ENCODE data around the gene VHLL. TPM values are rescaled to one million over a fixed set of nuclear protein-coding genes. Genes with fewer than 3 reads are reported as not detected.

The VHLL gene
- total and polyA plus RNA-seq, 2 of the 13 experiments (the other 11 are each of a cell fraction or from before 2014, with no cell fraction given), result 0.24 TPM; not detected in 1

DNA sequence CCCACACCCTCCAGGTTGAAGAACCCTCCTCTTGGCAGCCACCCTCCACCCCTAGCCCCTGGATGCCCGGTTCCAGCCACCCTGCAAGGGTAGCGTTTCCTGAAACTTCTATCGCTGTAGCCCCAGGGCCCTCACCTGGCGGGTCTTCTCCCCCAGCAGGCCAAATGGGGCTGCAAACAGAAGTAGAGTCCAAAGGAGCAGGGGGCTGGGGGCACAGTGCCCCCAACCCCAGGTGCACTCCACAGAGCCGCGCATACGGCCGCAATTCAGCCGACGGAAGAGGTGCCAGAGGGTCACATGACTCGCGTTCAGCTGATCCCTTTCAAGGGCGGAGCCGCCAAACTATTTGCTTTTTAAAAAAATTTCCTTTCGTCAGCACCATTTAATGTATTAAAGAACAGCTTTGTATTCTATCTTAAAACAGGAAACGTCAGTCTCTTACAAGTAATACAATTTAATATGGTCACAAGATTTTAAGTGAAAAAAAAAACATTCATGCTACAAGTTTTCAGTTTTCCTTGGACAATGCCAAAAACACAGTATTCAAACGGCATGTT lies 3.6 kb downstream of the VHLL start, which contains the start of gene GLMP (continued):
- TF ChIP-seq, protein P1, sequence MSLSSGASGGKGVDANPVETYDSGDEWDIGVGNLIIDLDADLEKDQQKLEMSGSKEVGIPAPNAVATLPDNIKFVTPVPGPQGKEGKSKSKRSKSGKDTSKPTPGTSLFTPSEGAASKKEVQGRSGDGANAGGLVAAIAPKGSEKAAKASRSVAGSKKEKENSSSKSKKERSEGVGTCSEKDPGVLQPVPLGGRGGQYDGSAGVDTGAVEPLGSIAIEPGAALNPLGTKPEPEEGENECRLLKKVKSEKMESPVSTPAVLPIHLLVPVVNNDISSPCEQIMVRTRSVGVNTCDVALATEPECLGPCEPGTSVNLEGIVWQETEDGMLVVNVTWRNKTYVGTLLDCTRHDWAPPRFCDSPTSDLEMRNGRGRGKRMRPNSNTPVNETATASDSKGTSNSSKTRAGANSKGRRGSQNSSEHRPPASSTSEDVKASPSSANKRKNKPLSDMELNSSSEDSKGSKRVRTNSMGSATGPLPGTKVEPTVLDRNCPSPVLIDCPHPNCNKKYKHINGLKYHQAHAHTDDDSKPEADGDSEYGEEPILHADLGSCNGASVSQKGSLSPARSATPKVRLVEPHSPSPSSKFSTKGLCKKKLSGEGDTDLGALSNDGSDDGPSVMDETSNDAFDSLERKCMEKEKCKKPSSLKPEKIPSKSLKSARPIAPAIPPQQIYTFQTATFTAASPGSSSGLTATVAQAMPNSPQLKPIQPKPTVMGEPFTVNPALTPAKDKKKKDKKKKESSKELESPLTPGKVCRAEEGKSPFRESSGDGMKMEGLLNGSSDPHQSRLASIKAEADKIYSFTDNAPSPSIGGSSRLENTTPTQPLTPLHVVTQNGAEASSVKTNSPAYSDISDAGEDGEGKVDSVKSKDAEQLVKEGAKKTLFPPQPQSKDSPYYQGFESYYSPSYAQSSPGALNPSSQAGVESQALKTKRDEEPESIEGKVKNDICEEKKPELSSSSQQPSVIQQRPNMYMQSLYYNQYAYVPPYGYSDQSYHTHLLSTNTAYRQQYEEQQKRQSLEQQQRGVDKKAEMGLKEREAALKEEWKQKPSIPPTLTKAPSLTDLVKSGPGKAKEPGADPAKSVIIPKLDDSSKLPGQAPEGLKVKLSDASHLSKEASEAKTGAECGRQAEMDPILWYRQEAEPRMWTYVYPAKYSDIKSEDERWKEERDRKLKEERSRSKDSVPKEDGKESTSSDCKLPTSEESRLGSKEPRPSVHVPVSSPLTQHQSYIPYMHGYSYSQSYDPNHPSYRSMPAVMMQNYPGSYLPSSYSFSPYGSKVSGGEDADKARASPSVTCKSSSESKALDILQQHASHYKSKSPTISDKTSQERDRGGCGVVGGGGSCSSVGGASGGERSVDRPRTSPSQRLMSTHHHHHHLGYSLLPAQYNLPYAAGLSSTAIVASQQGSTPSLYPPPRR (CRISPR knock-in tag; IDR thresholded peaks at IDR 0.05; ENCODE audit: borderline replicate concordance), result 0 out of 2 replicates have a peak, but pooled peaks have one; percentile 26
- TF ChIP-seq, protein P2, sequence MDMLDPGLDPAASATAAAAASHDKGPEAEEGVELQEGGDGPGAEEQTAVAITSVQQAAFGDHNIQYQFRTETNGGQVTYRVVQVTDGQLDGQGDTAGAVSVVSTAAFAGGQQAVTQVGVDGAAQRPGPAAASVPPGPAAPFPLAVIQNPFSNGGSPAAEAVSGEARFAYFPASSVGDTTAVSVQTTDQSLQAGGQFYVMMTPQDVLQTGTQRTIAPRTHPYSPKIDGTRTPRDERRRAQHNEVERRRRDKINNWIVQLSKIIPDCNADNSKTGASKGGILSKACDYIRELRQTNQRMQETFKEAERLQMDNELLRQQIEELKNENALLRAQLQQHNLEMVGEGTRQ (IDR thresholded peaks at IDR 0.05; ENCODE audit: low read depth, low read length), result peak; percentile 91
- TF ChIP-seq, protein P2 (CRISPR knock-in tag; IDR thresholded peaks at IDR 0.05; ENCODE audit: borderline replicate concordance), result peak; percentile 96; the same call in 1 of the 2 replicates
- peak; percentile 38 for TF ChIP-seq ASH2L (IDR thresholded peaks at IDR 0.05; ENCODE audit: insufficient read length, low read depth, low read length)
- TF ChIP-seq SIN3A (IDR thresholded peaks at IDR 0.05; ENCODE audit: borderline replicate concordance, low read depth, low read length), result peak; percentile 85; the same call in 1 of the 2 replicates
- TF ChIP-seq, protein P3, sequence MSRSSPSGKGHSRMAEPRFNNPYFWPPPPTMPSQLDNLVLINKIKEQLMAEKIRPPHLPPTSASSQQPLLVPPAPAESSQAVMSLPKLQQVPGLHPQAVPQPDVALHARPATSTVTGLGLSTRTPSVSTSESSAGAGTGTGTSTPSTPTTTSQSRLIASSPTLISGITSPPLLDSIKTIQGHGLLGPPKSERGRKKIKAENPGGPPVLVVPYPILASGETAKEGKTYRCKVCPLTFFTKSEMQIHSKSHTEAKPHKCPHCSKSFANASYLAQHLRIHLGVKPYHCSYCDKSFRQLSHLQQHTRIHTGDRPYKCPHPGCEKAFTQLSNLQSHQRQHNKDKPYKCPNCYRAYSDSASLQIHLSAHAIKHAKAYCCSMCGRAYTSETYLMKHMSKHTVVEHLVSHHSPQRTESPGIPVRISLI (CRISPR knock-in tag; IDR thresholded peaks at IDR 0.05; ENCODE audit: borderline replicate concordance), result peak; percentile 63; the same call in 1 of the 2 replicates
- TF ChIP-seq ZNF761 (CRISPR knock-in tag; conservative IDR thresholded peaks at IDR 0.05), result peak; percentile 62; the same call in 1 of the 2 replicates
- TF ChIP-seq, protein P4, sequence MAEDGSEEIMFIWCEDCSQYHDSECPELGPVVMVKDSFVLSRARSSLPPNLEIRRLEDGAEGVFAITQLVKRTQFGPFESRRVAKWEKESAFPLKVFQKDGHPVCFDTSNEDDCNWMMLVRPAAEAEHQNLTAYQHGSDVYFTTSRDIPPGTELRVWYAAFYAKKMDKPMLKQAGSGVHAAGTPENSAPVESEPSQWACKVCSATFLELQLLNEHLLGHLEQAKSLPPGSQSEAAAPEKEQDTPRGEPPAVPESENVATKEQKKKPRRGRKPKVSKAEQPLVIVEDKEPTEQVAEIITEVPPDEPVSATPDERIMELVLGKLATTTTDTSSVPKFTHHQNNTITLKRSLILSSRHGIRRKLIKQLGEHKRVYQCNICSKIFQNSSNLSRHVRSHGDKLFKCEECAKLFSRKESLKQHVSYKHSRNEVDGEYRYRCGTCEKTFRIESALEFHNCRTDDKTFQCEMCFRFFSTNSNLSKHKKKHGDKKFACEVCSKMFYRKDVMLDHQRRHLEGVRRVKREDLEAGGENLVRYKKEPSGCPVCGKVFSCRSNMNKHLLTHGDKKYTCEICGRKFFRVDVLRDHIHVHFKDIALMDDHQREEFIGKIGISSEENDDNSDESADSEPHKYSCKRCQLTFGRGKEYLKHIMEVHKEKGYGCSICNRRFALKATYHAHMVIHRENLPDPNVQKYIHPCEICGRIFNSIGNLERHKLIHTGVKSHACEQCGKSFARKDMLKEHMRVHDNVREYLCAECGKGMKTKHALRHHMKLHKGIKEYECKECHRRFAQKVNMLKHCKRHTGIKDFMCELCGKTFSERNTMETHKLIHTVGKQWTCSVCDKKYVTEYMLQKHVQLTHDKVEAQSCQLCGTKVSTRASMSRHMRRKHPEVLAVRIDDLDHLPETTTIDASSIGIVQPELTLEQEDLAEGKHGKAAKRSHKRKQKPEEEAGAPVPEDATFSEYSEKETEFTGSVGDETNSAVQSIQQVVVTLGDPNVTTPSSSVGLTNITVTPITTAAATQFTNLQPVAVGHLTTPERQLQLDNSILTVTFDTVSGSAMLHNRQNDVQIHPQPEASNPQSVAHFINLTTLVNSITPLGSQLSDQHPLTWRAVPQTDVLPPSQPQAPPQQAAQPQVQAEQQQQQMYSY (CRISPR knock-in tag; IDR thresholded peaks at IDR 0.05), result no peak
- TF ChIP-seq FOXA1 (IDR thresholded peaks at IDR 0.05), result no peak
- TF ChIP-seq FOXA1 (CRISPR knock-in tag; IDR thresholded peaks at IDR 0.05), result no peak
- TF ChIP-seq, protein P5, sequence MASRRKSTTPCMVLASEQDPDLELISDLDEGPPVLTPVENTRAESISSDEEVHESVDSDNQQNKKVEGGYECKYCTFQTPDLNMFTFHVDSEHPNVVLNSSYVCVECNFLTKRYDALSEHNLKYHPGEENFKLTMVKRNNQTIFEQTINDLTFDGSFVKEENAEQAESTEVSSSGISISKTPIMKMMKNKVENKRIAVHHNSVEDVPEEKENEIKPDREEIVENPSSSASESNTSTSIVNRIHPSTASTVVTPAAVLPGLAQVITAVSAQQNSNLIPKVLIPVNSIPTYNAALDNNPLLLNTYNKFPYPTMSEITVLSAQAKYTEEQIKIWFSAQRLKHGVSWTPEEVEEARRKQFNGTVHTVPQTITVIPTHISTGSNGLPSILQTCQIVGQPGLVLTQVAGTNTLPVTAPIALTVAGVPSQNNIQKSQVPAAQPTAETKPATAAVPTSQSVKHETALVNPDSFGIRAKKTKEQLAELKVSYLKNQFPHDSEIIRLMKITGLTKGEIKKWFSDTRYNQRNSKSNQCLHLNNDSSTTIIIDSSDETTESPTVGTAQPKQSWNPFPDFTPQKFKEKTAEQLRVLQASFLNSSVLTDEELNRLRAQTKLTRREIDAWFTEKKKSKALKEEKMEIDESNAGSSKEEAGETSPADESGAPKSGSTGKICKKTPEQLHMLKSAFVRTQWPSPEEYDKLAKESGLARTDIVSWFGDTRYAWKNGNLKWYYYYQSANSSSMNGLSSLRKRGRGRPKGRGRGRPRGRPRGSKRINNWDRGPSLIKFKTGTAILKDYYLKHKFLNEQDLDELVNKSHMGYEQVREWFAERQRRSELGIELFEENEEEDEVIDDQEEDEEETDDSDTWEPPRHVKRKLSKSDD (CRISPR knock-in tag; IDR thresholded peaks at IDR 0.05; ENCODE audit: low read depth), result no peak
- TF ChIP-seq POLR2A (IDR thresholded peaks at IDR 0.05; ENCODE audit: insufficient read depth in 1 of 2, low read depth in 2 of 2, low read length in 2 of 2), result peak; percentile 49 to 65; a peak in 3 of 4 replicates
- 0 out of 2 replicates have a peak, but pooled peaks have one; percentile 37 for TF ChIP-seq MEIS2 (CRISPR knock-in tag; IDR thresholded peaks at IDR 0.05)
- no peak for TF ChIP-seq ZNF558 (CRISPR knock-in tag; IDR thresholded peaks at IDR 0.05; ENCODE audit: borderline replicate concordance)
